Stimulated activated CD8-positive, alpha-beta memory T cell treated with anti-CD3 and anti-CD28 coated beads, Interleukin-4, amount 100 ng/mL, for 4 hours (primary cell): ENCODE measurements around the gene SASH3.
A peak's percentile ranks its signal among the peaks of the same experiment; 100 is the strongest.

Source experiments
- DNase-seq, 2 donors: peaks; one replicate each; pipeline ENCODE4 v3.0.0-alpha.2; 2020; ENCODE audit warnings: low read depth in 2 of 2, low spot score in 1 of 2

Gene SASH3

DNA sequence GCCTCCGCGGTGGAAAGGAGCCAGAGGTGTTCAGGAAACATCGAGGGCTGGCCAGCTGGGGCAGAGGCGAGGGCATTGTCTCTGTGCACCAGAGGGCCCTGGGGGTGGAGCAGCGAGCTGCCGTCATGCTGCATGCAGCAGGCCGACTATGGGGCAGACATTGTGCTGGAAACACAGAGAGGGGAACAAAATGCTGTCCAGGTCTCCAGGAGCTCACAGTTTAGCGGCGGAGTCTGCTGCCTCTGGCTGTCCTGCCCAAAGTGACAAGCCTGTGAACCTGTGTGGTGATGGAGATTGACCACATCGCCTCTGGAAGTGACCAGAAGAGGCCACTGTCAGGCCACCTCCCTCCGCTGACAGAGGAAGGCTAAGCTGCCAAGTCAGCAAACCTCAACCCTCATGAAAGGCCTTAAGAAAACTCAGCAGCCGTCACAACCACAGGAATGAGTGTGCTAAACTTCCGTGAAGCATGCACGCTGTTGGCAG lies 20.1 kb upstream of the SASH3 start:
- no peak for DNase-seq

DNA sequence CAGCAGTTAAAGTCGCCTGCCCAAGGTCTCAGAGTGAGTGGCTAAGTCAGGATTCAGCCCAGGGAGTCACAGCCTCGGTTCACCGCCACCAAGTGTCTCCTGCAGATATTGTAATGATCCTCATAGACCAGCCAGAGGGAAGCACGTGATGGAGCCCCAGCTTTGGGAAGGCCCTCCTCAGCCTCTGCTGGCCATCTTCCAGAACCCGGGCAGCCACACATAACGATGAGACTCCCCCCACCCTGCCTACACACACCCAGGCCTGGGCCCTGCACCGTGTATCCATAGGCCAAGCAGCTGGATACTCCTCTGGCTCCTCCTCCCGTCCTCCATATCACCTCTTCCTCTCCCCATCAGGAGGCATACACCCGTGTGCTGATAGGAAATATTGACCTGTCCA lies 19.6 kb upstream of the SASH3 start:
- DNase-seq = no peak

DNA sequence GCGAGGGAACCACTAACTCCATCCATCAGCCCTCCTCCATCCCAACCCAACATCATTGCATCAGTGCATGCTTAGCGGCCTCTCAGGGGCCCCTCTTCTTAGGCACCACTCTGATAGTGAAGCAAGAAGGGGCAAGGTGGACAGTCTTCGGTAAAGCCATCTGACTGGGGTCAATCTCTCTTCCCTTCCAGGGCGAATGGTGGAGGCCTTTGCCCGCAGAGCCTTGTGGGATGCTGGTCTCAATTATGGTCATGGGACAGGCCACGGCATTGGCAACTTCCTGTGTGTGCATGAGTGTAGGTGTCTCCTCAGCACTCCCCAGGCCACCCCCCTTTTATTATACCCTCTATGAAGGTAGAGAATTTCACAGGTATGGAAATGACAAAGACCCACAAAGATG lies 18.8 kb upstream of the SASH3 start:
- DNase-seq = no peak

GRCh38 chrX:129761596-129761995 lies 18.2 kb upstream of the SASH3 start:
- no peak for DNase-seq

- DNase-seq = no peak
These were observed 17.3 kb upstream of the SASH3 start for GRCh38 chrX:129762448-129762847.

- no peak for DNase-seq
These were observed 16.1 kb upstream of the SASH3 start for GRCh38 chrX:129763666-129764065.

GRCh38 chrX:129768186-129768585 lies 11.6 kb upstream of the SASH3 start:
- DNase-seq = no peak

- DNase-seq = no peak
These were observed 10.9 kb upstream of the SASH3 start for GRCh38 chrX:129768586-129769466.

DNA sequence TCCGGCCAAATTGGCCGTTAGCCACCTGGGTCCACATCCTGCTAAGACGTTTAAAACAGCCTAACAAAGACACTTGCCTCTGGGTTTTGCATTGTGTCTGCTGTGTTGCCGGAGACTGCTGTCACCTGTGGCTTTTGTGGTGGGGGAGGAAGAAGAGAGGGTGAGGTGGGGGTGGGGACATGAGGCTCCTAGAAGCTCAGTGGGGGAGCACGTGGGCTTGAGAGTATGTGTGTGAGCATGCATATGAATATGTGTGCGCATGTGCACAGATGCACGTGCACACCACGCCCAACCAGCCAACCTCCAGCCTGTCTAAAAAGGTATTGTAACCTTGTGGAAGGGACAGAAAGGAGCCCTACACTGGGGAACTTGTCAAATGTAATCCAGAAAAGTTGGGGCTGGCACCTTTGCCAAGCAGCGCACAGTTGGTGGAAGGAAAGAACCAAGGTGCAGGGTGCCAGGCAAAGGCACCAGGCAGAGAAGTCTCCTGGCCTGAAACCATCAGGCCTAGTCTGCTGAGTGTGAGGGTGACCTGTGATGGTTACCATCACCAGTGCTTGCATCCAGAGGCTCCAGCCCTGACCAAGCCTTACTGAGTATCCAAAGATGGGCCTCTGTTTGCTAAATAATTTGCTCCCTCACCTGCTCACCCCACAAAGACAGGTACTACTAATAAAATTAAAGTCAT lies 10.1 kb upstream of the SASH3 start:
- DNase-seq = peak in 1 of 2 donors; percentile 64

- DNase-seq = no peak
These were observed 8.3 kb upstream of the SASH3 start for GRCh38 chrX:129771266-129771995.

DNA sequence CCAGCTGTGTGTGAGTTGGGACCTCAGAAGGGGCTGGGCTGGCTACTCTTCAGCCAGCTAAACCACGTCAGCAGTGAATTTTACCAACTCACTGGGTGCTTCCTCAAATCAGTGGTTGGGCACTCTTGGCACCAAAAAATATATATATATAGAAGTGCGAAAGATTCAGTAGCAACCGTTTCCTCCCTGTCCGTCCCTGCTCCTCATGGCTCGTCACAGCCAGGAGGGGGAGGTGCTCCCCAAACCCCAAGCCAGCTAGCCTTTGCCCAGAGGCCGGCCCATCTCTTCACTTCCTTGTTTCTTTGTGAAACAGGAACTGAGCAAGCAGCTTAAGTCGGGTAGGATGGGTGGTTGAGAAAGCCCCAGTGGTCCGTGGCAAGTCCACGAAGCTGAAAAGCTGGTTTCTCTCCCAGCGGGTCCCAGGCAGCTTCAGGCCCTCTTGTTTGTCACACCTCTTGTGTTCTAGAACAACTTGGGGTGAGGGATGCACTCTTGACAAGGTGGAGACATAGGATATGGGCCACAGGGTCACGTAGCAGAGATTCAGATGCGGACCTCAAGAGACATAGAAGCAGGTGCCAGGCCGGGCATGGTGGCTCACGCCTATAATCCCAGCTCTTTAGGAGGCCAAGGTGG lies 6.8 kb upstream of the SASH3 start:
- no peak for DNase-seq

GRCh38 chrX:129773649-129774458 lies 5.9 kb upstream of the SASH3 start:
- no peak for DNase-seq

DNA sequence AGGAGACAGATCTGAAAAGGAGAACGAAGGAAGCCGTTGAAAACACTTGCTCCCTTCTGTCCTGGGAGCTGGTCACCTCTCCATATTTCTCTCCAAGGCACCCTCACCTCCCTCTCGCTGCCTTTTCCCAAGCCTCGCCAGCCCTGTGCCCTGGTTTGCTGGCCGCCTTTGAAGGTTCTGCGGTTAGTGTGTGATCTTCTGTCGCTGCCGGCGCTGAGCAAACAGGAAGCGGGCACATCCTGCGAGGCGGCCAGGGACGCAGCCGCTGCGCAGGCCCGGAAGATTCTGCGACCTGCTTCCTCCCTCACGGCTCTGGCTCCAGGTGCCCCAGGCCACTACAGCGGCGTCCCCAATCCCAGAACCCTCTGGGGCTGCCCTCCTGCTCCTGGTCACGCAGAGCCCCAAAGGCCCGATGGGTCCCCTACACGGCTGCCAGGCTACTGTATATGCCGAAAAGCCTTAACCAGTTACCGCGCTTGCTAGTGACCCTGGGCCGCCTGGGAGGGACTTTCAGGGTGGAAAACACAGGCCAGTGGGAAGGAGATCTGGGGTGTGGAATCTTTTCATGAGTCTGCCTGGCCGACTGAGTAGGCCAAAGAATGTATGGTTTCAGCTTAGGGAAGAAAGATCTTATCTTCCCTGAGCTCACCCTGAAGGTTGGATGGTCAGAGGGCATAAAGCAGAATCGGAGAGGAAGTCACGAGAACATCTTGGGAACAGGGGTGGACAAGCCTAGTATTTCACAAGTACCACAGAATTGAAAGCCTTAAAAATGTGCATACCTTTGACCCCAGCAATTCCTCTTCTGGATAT lies 2.3 kb upstream of the SASH3 start:
- DNase-seq = peak in 1 of 2 donors; percentile 49

- no peak for DNase-seq
These were observed 570 bp upstream of the SASH3 start for GRCh38 chrX:129779086-129779672.

DNA sequence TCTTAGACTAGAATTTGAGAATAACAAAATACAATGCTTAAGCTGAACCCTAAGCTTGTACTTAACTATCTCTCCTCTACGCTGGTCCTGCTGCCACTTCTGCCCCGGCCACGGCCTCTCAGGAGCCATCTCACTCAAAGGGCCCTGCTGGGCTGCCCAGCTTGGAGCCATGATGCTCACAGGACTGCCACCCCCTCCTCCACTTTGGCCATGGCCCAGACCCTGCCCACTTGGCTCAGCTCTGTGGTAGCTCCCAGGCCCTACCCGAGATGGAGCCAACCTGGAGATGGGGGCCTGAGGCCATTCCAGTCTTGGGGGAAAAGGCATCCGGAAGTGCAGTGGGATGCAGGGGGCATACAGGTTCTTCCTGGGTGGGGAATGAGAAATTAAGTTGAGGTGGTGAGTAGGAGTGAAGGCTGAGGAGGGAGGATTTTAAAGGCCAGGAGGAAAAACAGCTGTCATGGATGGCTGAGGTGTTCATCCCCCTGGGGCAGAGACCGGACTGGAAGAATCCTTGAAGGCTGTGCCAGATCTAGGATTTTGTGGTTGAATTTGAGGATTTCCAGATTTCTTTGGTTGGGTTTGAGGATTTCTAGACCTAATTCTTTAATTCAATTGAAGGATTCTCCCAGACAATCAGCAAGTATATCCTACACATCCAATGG lies 824 bp downstream of the SASH3 start:
- no peak for DNase-seq

GRCh38 chrX:129781134-129781672 lies 1.5 kb downstream of the SASH3 start:
- DNase-seq = peak; percentile 49 to 72

DNA sequence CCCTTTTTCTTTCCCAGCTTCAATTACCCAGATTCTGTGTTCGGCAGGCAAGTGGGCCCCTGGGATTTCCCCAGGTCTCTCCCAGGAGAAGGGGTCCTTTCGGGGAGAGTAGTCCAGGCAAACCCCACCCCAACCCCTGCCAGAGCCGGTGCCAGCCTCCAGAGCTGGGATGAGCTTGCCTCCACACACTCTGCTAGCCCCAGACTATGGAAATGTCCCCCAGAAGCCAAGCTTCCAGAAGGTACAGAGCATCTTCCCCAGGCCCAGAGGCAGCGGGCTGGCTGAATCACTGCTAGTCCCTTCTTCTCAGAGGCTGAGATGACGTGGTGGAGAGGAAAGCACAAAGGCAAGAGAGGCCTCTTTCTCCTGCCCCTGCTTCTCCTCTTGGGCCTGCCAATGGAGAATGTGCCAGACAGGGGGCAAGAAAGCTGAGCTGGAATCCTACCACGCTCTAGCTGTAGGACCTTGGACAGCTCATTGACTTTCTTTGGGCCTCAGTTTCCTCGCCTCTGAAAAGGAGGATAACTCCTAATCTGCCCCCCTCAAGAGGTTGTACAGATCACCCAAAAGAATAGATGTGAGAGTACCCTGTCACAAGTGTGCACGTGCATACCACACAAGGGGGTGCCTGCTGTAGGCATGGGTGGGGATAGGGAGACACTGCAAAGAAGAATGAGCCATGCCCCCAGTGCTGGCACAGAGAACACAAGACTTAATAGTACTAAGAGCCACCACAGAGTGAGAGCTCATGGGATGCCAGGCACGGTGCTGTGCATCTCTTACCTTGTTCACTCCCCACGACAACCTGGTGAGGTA lies 2.1 kb downstream of the SASH3 start:
- DNase-seq = no peak
